ENCODE measurements around the gene OSBP2. TPM values are rescaled to one million over a fixed set of nuclear protein-coding genes. Genes with fewer than 3 reads are reported as not detected.
A peak's percentile ranks its signal among the peaks of the same experiment; 100 is the strongest.

OSBP2 gene
- total and polyA plus RNA-seq, 2 of the 13 experiments (the other 11 are each of a cell fraction or from before 2014, with no cell fraction given): 5.0 to 7.7 TPM

DNA sequence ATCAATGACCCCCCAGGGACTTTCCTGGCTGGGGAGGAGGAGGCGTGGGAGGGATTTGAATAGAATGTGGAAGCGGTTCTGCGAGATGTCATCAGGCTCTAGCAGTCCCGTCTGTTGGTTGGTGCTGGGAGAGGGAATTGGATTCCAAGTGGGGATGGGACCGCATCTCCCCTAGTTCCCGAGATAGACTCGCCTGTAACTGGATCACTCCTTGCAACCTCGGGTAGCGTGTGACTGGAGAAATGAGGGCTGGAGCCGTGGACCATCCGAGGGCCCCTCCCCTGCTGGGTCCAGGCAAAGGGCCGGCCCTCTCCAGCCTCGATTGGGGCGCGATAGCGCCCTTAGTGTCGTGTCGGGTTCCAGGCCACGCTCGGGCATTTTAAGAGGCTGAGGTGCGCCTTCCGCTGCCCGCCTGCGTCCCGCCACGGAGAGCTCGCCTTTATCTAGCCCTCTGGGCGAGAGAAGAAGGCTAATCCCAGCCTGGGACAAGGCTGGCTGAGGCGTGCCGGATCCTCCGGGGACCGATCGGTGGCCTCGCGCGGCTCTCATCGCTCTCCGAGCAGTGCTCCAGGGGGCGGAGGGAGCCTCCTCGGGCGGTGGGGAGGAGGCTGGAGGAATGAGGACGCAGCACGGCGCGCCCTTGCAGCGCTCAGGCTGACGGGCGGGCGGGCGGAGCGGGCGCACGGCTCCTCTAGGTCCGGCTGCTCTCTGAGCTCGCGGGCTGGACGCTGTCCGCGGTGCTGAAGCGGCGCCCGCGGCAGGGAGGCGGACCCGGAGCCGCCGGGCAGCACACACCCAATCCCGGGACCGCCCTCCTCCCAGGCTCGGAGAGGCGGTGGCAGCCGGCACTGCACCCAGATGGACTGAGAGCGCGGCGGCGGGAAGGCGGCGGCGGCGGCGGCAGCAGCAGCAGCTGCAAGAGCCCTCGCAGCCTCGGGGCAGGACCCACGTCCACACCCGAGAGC is 107.8 kb downstream of the OSBP2 start (continued):
- TF ChIP-seq REPIN1 (CRISPR knock-in tag; IDR thresholded peaks at IDR 0.05; ENCODE audit: borderline replicate concordance, low read depth) (peak; percentile 99), TCF12 (IDR thresholded peaks at IDR 0.05) (no peak), TCF12 (CRISPR knock-in tag; IDR thresholded peaks at IDR 0.05) (peak; percentile 95), ZNF713 (CRISPR knock-in tag; IDR thresholded peaks at IDR 0.05) (peak; percentile 94; the same call in 1 of the 2 replicates), ZNF557 (CRISPR knock-in tag; IDR thresholded peaks at IDR 0.05) (peak; percentile 99), UBTF (CRISPR knock-in tag; IDR thresholded peaks at IDR 0.05) (peak; percentile 100), ZC3H13 (CRISPR knock-in tag; IDR thresholded peaks at IDR 0.05) (peak; percentile 97), ARNTL (CRISPR knock-in tag; IDR thresholded peaks at IDR 0.05) (peak; percentile 78), HNRNPLL (IDR thresholded peaks at IDR 0.05; ENCODE audit: low read depth, low read length, poor library complexity, severe bottlenecking) (peak; percentile 88), FOXK2 (IDR thresholded peaks at IDR 0.05) (no peak), ZNF205 (CRISPR knock-in tag; IDR thresholded peaks at IDR 0.05) (peak; percentile 96), SP5 (CRISPR knock-in tag; IDR thresholded peaks at IDR 0.05; ENCODE audit: borderline replicate concordance, low read depth) (peak; percentile 76; the same call in 1 of the 2 replicates), HOXA5 (CRISPR knock-in tag; IDR thresholded peaks at IDR 0.05) (peak; percentile 99), POLR2A (IDR thresholded peaks at IDR 0.05; ENCODE audit: insufficient read depth in 1 of 2, low read depth in 2 of 2, low read length in 2 of 2) (no peak), NR3C1 (CRISPR knock-in tag; IDR thresholded peaks at IDR 0.05) (no peak), CCDC6 (CRISPR knock-in tag; IDR thresholded peaks at IDR 0.05) (peak; percentile 99), SMAD9 (CRISPR knock-in tag; IDR thresholded peaks at IDR 0.05) (peak; percentile 95), SUZ12 (IDR thresholded peaks at IDR 0.05; ENCODE audit: low read depth, low read length) (no peak), ZC3H4 (CRISPR knock-in tag; IDR thresholded peaks at IDR 0.05; ENCODE audit: borderline replicate concordance) (peak; percentile 52; the same call in 1 of the 2 replicates), MEIS1 (CRISPR knock-in tag; IDR thresholded peaks at IDR 0.05; ENCODE audit: borderline replicate concordance) (peak; percentile 93; the same call in 1 of the 2 replicates), ZFP36L2 (CRISPR knock-in tag; IDR thresholded peaks at IDR 0.05) (peak; percentile 97), ZFP82 (CRISPR knock-in tag; IDR thresholded peaks at IDR 0.05; ENCODE audit: borderline replicate concordance) (peak; percentile 94; the same call in 1 of the 2 replicates), ZNF333 (CRISPR knock-in tag; IDR thresholded peaks at IDR 0.05; ENCODE audit: borderline replicate concordance) (peak; percentile 97), ZNF660 (CRISPR knock-in tag; IDR thresholded peaks at IDR 0.05; ENCODE audit: borderline replicate concordance, low read depth) (0 out of 2 replicates have a peak, but pooled peaks have one; percentile 77), MIER3 (CRISPR knock-in tag; IDR thresholded peaks at IDR 0.05; ENCODE audit: borderline replicate concordance) (peak; percentile 91; the same call in 1 of the 2 replicates), ZIK1 (CRISPR knock-in tag; IDR thresholded peaks at IDR 0.05; ENCODE audit: borderline replicate concordance, low read depth) (peak; percentile 99), KDM4B (CRISPR knock-in tag; IDR thresholded peaks at IDR 0.05) (peak; percentile 92; the same call in 1 of the 2 replicates), ZNF782 (CRISPR knock-in tag; IDR thresholded peaks at IDR 0.05; ENCODE audit: borderline replicate concordance) (peak; percentile 95; the same call in 1 of the 2 replicates)
- TF ChIP-seq, protein P1, sequence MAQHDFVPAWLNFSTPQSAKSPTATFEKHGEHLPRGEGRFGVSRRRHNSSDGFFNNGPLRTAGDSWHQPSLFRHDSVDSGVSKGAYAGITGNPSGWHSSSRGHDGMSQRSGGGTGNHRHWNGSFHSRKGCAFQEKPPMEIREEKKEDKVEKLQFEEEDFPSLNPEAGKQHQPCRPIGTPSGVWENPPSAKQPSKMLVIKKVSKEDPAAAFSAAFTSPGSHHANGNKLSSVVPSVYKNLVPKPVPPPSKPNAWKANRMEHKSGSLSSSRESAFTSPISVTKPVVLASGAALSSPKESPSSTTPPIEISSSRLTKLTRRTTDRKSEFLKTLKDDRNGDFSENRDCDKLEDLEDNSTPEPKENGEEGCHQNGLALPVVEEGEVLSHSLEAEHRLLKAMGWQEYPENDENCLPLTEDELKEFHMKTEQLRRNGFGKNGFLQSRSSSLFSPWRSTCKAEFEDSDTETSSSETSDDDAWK (CRISPR knock-in tag; IDR thresholded peaks at IDR 0.05): no peak
